Immature natural killer cell (primary cell): ENCODE measurements around the gene RAB43. TPM values are rescaled to one million over a fixed set of nuclear protein-coding genes. Genes with fewer than 3 reads are reported as not detected.

ENCODE experiments used
- DNase-seq, 3 donors: peaks; one replicate each; pipeline ENCODE4 v3.0.0; 2022; ENCODE audit warnings: mixed read lengths in 1 of 3
- H3K27ac Mint-ChIP-seq, 6 donors: one replicate each; pipeline ENCODE4 v1.8.0; 2020; ENCODE audit warnings: mixed read lengths in 6 of 6, mild to moderate bottlenecking in 5 of 6, inconsistent platforms in 4 of 6, moderate library complexity in 3 of 6
- H3K27me3 Mint-ChIP-seq, 3 donors: one replicate each; pipeline ENCODE4 v1.8.0; 2020 to 2021; ENCODE audit warnings: low read depth in 3 of 3, mild to moderate bottlenecking in 3 of 3, mixed read lengths in 3 of 3, moderate library complexity in 3 of 3, inconsistent platforms in 1 of 3
- H3K36me3 Mint-ChIP-seq, 3 donors: one replicate each; pipeline ENCODE4 v1.8.0; 2020; ENCODE audit warnings: mixed read lengths in 3 of 3, inconsistent platforms in 2 of 3, mild to moderate bottlenecking in 2 of 3
- H3K4me1 Mint-ChIP-seq, 2 donors: one replicate each; pipeline ENCODE4 v1.8.0; 2020; ENCODE audit warnings: inconsistent platforms in 2 of 2, mild to moderate bottlenecking in 2 of 2, mixed read lengths in 2 of 2, moderate library complexity in 1 of 2
- H3K4me3 Mint-ChIP-seq, 5 donors: one replicate each; pipeline ENCODE4 v1.8.0; 2020; ENCODE audit warnings: mild to moderate bottlenecking in 5 of 5, mixed read lengths in 5 of 5, inconsistent platforms in 3 of 5, moderate library complexity in 3 of 5
- H3K9me3 Mint-ChIP-seq, 6 donors: one replicate each; pipeline ENCODE4 v1.8.0; 2020; ENCODE audit warnings: mild to moderate bottlenecking in 6 of 6, mixed read lengths in 6 of 6, inconsistent platforms in 4 of 6, moderate library complexity in 3 of 6
- polyA plus RNA-seq, 3 donors: library from polyadenylated mRNA; unstranded; fragments of 300-500 nt; fragmentation: Illumina TruSeq; gene quantifications; one replicate each; pipeline ENCODE4 v1.2.3, GENCODE V29; 2021

Gene RAB43
- polyA plus RNA-seq, 3 donors from 2014 or later = 8.1 to 20.1 (median 12.5) TPM

DNA sequence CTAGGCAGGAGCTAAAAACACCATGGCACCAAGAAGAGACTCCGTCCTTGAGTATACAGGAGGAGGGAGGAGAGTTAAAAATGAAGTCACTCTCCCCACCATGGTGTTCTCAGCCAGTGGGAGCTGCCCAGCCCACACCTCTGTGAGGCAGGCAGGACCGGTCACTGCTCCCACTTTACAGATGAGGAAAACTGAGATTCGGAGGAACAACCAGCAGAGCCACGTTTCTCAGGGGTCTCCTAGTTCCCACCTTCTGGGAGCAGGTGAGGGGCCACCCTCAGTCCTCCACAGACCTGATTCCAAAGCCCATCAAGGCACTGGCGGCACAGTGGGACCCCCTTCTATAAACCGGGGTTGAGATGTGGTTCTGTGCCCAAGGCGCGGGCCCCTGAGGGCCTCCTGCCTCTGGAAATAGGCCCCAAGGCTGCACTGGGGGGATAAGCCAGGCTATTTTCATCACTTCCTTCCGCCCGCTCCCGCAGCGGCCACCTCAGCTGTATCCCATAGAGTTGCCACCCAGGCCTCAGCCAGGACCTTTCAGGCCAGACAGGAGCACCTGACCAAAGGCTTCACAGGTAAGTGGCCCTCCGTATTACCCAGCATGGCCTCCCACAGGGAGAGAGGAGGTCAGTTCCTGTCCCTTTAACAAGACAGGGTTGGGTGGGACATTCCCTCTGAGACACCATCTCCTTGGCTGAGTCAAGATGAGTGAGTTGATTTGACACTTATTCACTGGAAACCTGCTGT is 61.2 kb downstream of the RAB43 start, which contains the start of gene GP9:
Gene GP9, plus strand, starts transcription at position 504 of the 747 bp plus-strand sequence. CDS start 961 bp downstream, outside the sequence.
- no peak for DNase-seq
- Mint-ChIP-seq H3K27ac (no peak within 1 kb of the TSS), H3K4me1 (peaks cover 1 to 6% of the 10 kb centered on the region in 2 donors), H3K9me3 (peaks cover 0 to 2% (median 0%) of the 10 kb centered on the region in 6 donors), H3K27me3 (peaks cover 0 to 2% (median 0%) of the 10 kb centered on the region in 3 donors), H3K36me3 (no peaks in the 10 kb centered on the region), H3K4me3 (no peak within 1 kb of the TSS)

DNA sequence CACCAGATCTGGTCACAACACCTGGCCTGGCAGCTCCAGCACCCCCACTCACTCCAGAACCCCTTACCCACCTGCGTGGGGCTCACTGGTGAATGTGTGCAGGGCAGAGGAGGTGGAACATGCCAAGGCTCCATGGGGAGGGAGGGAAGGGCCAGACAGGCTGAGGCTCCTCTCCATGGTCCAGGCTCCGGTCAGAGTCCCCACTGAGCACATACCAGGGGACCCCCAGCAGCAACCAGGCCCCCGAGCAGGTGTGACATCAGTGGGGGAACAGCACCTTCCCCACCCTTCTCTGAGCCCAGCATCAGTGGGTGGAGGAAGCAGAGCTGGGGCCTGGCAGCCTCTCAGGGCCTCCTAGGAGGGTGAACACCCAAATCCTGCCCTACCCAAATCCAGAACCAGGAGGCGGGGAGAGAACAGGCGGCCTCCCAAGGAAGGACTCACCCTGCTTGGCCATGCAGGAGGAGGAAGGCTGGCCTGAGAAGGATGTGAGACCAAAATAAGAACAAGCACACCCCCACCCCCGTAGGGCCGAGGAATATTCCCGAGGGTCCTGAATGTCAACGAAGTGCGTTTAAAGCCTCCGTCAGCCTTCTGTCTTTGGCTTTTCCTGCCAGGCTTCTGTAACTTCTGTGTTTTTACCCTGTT is 62.2 kb downstream of the RAB43 start:
- DNase-seq = no peak

DNA sequence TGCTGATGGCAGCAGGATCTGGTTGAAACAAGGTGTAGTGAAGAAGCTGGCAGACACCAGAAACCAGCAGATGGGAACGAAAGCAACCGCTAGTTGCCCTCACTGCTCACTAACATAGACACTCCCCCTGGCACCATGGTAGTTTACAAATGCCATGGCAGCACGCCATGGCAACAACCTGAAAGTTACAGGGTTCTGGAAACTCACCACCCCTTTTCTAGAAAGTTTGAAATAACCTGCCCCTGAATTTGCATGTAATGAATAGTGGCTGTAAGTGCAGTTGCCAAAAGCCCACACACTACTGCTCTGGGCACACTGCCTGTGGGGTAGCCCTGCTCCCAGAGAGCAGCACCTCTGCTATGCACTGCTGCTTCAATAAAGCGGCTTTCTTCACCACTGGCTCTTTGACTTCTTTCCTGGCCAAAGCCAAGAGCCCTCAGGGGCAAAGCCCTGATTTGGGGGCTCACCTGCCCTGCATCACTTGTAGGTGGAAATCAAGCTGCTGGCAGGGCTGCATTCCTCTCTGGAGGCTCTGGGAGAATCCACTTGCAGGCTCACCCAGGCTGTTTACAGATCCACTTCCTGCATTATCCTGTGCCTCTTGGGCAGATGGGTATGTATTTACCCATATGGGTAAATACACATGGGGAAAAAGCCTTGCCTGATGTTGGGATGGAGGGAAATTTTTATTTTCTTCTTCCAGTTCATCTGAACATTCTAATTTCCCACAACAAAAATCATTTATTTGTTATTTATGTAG is 63.0 kb downstream of the RAB43 start:
- H3K4me3 Mint-ChIP-seq = no peak overlapping the region
- H3K36me3 Mint-ChIP-seq = no peaks in the 10 kb centered on the region
- H3K27ac Mint-ChIP-seq = no peak overlapping the region
- DNase-seq = no peak
- peaks cover 0 to 2% (median 0%) of the 10 kb centered on the region in 6 donors for H3K9me3 Mint-ChIP-seq
- peaks cover 0 to 2% (median 1%) of the 10 kb centered on the region in 3 donors for H3K27me3 Mint-ChIP-seq
- H3K4me1 Mint-ChIP-seq = peaks cover 2 to 3% of the 10 kb centered on the region in 2 donors

More for the DNA sequence above, 62.2 kb downstream of the RAB43 start:
- H3K4me3 Mint-ChIP-seq = no peak overlapping the region
- H3K4me1 Mint-ChIP-seq = no peaks in the 10 kb centered on the region
- H3K27me3 Mint-ChIP-seq = peaks cover 0 to 2% (median 0%) of the 10 kb centered on the region in 3 donors
- H3K36me3 Mint-ChIP-seq = no peaks in the 10 kb centered on the region
- H3K27ac Mint-ChIP-seq = no peak overlapping the region
- H3K9me3 Mint-ChIP-seq = peaks cover 0 to 2% (median 0%) of the 10 kb centered on the region in 6 donors

DNA sequence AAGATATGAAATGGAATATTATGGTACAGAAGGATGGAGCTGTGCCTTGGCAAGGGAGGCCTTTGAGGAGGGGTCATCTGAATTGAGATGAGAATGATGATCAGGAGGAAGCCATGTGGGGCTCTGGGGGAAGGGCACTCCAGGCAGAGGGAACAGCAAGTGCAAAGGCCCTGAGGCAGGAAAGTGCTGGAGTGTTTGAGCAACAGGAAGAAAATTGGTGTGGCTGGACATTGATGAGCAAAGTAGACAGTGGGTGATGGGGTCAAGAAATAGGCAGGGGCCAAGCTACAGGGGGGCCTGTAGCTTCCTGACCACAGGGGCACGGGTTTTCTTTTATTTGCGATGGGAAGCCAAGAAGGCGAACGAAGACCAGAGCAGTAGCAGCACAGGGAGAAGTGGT is 64.4 kb downstream of the RAB43 start:
- H3K4me1 Mint-ChIP-seq = peaks cover 7 to 10% of the 10 kb centered on the region in 2 donors
- peaks cover 0 to 2% (median 0%) of the 10 kb centered on the region in 6 donors for H3K9me3 Mint-ChIP-seq
- H3K27ac Mint-ChIP-seq = no peak overlapping the region
- H3K4me3 Mint-ChIP-seq = no peak overlapping the region
- H3K36me3 Mint-ChIP-seq = no peaks in the 10 kb centered on the region
- H3K27me3 Mint-ChIP-seq = peaks cover 0 to 4% (median 0%) of the 10 kb centered on the region in 3 donors
- DNase-seq = no peak

DNA sequence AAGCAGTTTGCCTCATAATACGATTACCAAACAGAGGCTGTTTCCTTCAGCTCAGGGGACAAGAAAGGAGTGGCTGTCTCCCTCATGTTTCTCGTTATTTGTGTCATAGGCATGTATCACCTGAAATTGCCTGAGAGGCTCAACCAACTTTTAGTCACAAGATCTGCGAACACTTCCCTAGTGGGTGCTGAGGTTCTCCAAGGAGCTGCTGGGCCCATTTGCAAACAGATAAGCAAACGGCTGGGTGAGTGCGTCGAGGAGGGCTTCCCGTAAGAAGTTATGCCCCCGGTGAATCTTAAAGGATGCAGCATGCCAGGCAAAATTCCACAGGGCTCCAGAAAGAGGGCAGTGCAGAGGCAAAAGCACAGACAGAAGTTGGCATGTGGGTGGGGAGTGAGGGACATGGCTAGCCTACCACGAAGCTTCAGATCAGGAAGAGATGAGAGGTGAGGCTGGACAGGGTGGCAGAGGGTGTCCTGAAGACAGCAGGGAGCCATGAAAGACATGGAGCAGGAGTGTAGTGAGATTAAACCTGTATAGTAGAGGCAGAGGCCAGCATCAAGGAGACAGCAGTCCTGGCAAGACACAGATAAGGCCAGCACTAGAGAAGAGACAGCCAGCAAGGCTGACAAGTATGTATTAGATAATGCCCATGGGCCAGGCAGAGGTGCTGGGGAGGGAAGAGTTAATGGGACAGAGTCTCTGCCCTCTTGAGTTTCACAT is 65.0 kb downstream of the RAB43 start:
- DNase-seq = no peak
- Mint-ChIP-seq H3K27me3 (peaks cover 0 to 4% (median 0%) of the 10 kb centered on the region in 3 donors), H3K4me3 (no peak overlapping the region), H3K9me3 (peaks cover 0 to 2% (median 0%) of the 10 kb centered on the region in 6 donors), H3K27ac (peak overlapping the region in 1 of 6 donors; percentile 75), H3K4me1 (peaks cover 7 to 10% of the 10 kb centered on the region in 2 donors), H3K36me3 (no peaks in the 10 kb centered on the region)

DNA sequence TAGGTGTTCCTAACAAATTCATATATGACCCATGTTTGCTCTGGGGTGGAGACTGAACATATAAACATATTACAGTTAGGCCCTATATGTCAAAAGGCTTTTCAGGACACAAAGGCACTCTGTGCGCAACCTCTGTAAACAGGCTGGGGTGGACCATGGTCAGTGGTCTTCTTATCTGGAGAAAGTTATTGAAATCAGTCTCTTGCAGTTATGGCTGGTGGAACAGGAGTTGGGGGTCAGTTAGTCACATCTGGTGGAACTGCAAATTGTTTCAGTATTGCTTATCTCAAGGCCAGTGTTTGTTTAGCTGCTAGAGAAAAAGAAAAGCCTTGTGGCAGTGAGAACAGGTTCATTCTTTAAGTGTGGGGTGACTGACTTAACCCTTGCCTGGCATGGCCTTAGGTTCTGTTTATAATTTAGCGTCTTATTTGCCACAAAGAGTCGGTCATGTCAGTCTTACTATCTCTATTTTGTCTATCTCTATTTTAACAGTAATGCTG is 66.9 kb downstream of the RAB43 start:
- no peaks in the 10 kb centered on the region for H3K36me3 Mint-ChIP-seq
- no peak overlapping the region for H3K4me3 Mint-ChIP-seq
- no peak overlapping the region for H3K27ac Mint-ChIP-seq
- H3K27me3 Mint-ChIP-seq = peaks cover 0 to 4% (median 0%) of the 10 kb centered on the region in 3 donors
- no peak for DNase-seq
- H3K9me3 Mint-ChIP-seq = peaks cover 0 to 2% (median 0%) of the 10 kb centered on the region in 6 donors
- peaks cover 7 to 10% of the 10 kb centered on the region in 2 donors for H3K4me1 Mint-ChIP-seq

DNA sequence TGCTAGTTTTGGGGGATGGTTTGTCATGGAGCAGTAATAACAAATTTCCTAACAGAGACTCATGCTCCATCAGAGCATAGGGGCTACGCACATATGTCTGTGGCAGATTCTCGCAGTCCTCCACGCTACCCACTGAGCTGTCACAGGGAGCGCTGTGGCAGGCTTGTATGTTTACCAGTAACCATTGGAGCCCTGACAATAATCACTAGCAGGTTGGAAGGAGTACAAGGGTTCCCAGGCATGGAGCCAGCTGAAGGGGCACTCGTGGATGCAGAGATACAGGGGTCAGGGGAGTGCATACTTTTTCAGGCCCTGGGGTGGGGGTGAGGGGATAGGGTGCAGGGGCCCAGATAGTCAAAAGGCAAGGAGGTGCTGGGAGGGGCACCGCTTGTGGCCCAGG is 68.9 kb downstream of the RAB43 start:
- Mint-ChIP-seq H3K36me3 (peaks cover 0 to 6% (median 4%) of the 10 kb centered on the region in 3 donors), H3K27me3 (peaks cover 0 to 5% (median 3%) of the 10 kb centered on the region in 3 donors), H3K27ac (peak overlapping the region in 1 of 6 donors; percentile 21), H3K9me3 (peaks cover 0 to 7% (median 2%) of the 10 kb centered on the region in 6 donors), H3K4me3 (no peak overlapping the region), H3K4me1 (peaks cover 10% of the 10 kb centered on the region in 2 donors)
- no peak for DNase-seq

DNA sequence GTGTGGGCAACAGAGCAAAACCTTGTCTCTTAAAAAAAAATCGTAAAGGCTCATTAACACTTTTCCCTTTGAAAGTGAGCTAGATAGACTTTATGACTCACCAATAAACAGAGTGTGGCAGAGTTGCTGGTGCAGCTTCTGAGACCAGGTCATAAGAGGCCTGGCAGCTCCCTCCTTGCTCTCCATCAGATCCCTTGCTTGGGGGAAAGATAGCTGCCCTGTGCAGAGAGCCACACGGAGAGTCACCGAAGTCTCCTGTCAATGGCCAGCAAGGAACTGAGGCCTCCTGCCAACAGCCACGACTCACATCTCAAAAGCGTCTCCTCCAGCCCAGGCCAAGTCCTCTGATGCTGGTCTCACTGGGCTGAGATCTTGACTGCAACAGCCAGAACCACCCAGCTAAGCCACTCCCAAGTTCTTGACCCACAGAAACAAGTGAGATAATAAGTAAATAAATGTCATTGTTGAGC is 69.7 kb downstream of the RAB43 start:
- DNase-seq = no peak
- peaks cover 0 to 6% (median 4%) of the 10 kb centered on the region in 3 donors for H3K36me3 Mint-ChIP-seq
- peaks cover 0 to 5% (median 4%) of the 10 kb centered on the region in 3 donors for H3K27me3 Mint-ChIP-seq
- peak overlapping the region in 1 of 6 donors; percentile 5 for H3K27ac Mint-ChIP-seq
- peaks cover 10% of the 10 kb centered on the region in 2 donors for H3K4me1 Mint-ChIP-seq
- H3K4me3 Mint-ChIP-seq = no peak overlapping the region
- peaks cover 0 to 7% (median under 1%) of the 10 kb centered on the region in 6 donors for H3K9me3 Mint-ChIP-seq

DNA sequence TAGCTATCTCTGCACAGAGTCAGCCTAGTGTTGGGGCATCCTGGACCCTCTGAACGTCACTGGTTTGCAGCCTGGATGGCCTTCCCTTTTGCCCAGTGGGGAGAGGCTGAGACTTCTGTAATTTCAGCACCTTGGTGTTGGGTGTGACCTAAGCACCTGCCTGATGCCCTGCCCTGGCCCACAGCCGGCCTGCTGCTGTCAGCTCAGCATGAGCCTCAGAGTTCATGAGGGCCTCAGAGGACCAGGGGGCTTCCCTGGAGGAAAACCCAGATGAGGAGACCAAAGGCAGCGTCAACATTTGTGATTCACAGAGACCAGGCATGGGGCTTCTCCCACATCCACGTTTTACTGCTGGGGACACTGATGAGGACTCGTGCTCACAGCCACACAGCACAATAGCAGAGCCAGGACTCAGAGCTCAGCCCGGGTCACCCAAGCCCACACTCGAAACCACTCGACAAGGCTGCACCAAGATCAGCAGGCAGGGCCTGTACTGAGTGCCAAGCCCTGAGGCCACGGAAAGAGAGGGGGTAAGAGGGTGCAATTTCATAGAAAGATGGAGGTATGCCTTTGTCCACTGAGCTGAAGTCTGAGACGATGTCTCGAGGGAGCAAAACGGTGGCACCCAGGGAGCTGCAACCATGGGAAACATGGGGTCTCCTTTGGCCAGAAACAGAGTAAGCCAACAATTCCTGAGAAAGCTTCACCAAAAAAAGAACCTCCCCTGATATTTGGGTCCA is 70.9 kb downstream of the RAB43 start:
- H3K27me3 Mint-ChIP-seq = peaks cover 4 to 5% (median 4%) of the 10 kb centered on the region in 3 donors
- DNase-seq = no peak
- H3K36me3 Mint-ChIP-seq = peaks cover 0 to 6% (median 4%) of the 10 kb centered on the region in 3 donors
- peaks cover 0 to 7% (median under 1%) of the 10 kb centered on the region in 6 donors for H3K9me3 Mint-ChIP-seq
- H3K27ac Mint-ChIP-seq = no peak overlapping the region
- H3K4me3 Mint-ChIP-seq = no peak overlapping the region
- H3K4me1 Mint-ChIP-seq = peaks cover 10% of the 10 kb centered on the region in 2 donors

DNA sequence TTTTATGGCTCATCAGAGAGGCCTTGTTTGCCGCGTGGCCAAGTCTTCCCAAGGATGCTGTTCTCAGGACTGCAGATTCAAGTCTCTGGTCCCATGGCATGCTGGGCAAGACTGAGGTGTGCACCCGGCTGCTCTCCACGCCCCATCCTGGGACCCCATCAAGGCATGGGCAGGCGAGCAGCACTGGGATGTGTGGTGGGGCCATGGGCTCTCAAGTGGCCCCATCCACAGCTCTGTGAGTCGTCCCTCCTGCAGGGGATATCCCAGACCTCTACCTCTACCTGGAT is 74.1 kb downstream of the RAB43 start:
- Mint-ChIP-seq H3K4me3 (peak overlapping the region in 2 of 5 donors; percentile 33 to 48), H3K27me3 (peaks cover 4 to 10% (median 9%) of the 10 kb centered on the region in 3 donors), H3K4me1 (peaks cover 0 to 7% of the 10 kb centered on the region in 2 donors), H3K36me3 (peaks cover 0 to 6% (median 4%) of the 10 kb centered on the region in 3 donors), H3K9me3 (peaks cover 0 to 7% (median under 1%) of the 10 kb centered on the region in 6 donors), H3K27ac (no peak overlapping the region)
- no peak for DNase-seq

DNA sequence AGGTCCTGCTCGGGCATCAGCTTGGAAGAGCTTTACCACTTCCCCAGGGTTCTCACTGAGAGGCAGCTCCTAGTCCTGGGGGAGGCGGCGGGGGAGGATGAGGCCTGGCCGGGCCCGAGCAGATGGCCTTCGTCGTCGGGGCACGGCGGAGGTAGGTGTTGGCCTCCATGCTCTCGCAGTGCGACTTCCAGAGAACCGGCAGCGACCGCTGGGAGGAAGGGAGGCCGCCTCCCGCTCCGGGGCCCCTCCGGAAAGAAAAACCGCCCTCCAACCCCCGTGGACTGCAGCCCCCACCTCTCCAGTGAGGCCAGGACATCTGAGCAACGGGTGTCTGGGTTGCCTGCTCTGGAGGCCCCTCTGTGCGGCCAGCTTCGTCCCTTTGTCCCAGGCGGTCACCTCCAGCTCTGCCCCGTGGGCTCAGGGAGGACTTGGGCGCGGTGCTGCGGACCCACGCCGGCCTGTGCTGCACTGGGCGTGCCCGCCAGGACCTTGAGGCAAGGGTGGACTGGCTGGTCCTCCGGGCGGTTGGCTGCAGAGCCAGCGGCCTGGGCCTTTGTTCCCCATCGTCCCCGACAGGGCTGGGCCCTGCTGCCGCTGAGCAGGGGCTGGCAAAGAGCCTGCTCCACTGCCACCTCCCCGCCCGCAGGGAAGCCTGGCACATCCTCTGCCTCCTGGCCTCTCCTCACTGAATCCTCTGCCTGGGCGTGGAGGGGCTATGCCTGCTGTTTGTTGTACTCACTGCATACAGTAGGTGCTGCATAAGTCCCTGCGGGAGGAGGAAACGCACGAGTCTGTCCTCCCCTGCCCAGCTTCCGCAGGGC is 74.7 kb downstream of the RAB43 start:
- Mint-ChIP-seq H3K27me3 (peaks cover 4 to 11% (median 11%) of the 10 kb centered on the region in 3 donors), H3K36me3 (peaks cover 0 to 6% (median 4%) of the 10 kb centered on the region in 3 donors), H3K27ac (no peak overlapping the region), H3K4me1 (peaks cover 0 to 7% of the 10 kb centered on the region in 2 donors), H3K9me3 (peaks cover 0 to 7% (median under 1%) of the 10 kb centered on the region in 6 donors), H3K4me3 (peak overlapping the region in 2 of 5 donors; percentile 48 to 59)
- no peak for DNase-seq
